HepG2 (cell line): ENCODE results near the gene ARL15. TPM values are rescaled to one million over a fixed set of nuclear protein-coding genes. Genes with fewer than 3 reads are reported as not detected.
A peak's percentile ranks its signal among the peaks of the same experiment; 100 is the strongest.

Experiments
- ATAC-seq: fragments of 200-7000 bp; cut with Tn5 transposase; 3 replicates; pipeline ENCODE4 v1.9.1; 2020; ENCODE audit warnings: mild to moderate bottlenecking, moderate library complexity
- BruUV-seq: library from RNA; stranded (reverse); fragments of 400-500 nt; replicated peaks from 2 replicates; lab custom pipeline; 2021; lab: Mats Ljungman, UMichigan
- CTCF ChIA-PET: fragments of 300-600 bp; formaldehyde crosslinking; extraction: SDS; loops from one replicate; lab custom pipeline; 2021; ENCODE audit warnings: low total read pairs, inconsistent platforms, low intra/inter-chr PET ratio; lab: Yijun Ruan, JAX
- POLR2A ChIA-PET: fragments of 350-600 bp; sonication (Branson Sonifier 250); formaldehyde crosslinking; loops from one replicate; lab custom pipeline; 2020; ENCODE audit warnings: antibody characterized with exemption, inconsistent platforms; lab: Yijun Ruan, JAX
- DNase-seq: peaks from one replicate; pipeline ENCODE4 v3.0.0-alpha.2; 2015; ENCODE audit warnings: low spot score
- FAIRE-seq: peaks from 3 replicates; lab custom pipeline; 2011; peaks lifted over from hg19 to GRCh38; lab: Jason Lieb, UNC
- H2AFZ ChIP-seq: one replicate; pipeline ENCODE4 v1.6.1; 2011; ENCODE audit warnings: low read length, inconsistent platforms
- H3K27ac ChIP-seq: fragments of 300-600 bp; 3 replicates; pipeline ENCODE4 v1.8.0; 2011; ENCODE audit warnings: mixed run types, mild to moderate bottlenecking, mixed read lengths, low read length, inconsistent platforms; ENCODE audit not compliant: insufficient read depth; ENCODE audit errors: extremely low read length
- H3K27me3 ChIP-seq, 2 experiments: fragments of 200-600 bp in 1 of 2; 2 replicates in 1 of 2; 3 replicates in 1 of 2; pipeline versions ENCODE4 v1.6.0 to v1.8.0; 2011; ENCODE audit warnings: low read length in 2 of 2, mild to moderate bottlenecking in 2 of 2, moderate library complexity in 2 of 2, inconsistent platforms in 1 of 2; ENCODE audit not compliant: insufficient read depth in 2 of 2, control insufficient read depth in 1 of 2
- H3K36me3 ChIP-seq, 2 experiments: fragments of 200-600 bp in 1 of 2; replicated peaks in 1 of 2; 2 replicates in 1 of 2; 3 replicates in 1 of 2; pipeline versions ENCODE4 v1.5.1 to v1.8.0; 2011; ENCODE audit warnings: low read length in 2 of 2, inconsistent platforms in 1 of 2; ENCODE audit not compliant: insufficient read depth in 2 of 2, control insufficient read depth in 1 of 2
- H3K4me1 ChIP-seq: 2 replicates; pipeline ENCODE4 v1.5.1; 2012; ENCODE audit warnings: low read length, inconsistent platforms; ENCODE audit not compliant: insufficient read depth
- H3K4me2 ChIP-seq: 2 replicates; pipeline ENCODE4 v1.6.0; 2011; ENCODE audit warnings: low read depth, low read length, inconsistent platforms
- H3K4me3 ChIP-seq, 3 experiments: fragments of 200-600 bp in 1 of 3; sonication (generic), shearing (Covaris generic) in 1 of 3; replicated peaks in 1 of 3; 2 replicates each; pipeline ENCODE4 v1.5.1; 2011 to 2016; ENCODE audit warnings: low read length in 3 of 3, inconsistent platforms in 2 of 3, low read depth in 2 of 3, mild to moderate bottlenecking in 2 of 3, control low read depth in 1 of 3, mixed read lengths in 1 of 3; ENCODE audit not compliant: insufficient read depth in 1 of 3
- H3K79me2 ChIP-seq: one replicate; pipeline ENCODE4 v1.6.1; 2011; ENCODE audit warnings: low read length, inconsistent platforms; ENCODE audit not compliant: insufficient read depth
- H3K9ac ChIP-seq: 2 replicates; pipeline ENCODE4 v1.6.0; 2011; ENCODE audit warnings: mild to moderate bottlenecking, low read depth, low read length, inconsistent platforms; ENCODE audit not compliant: insufficient read depth
- H3K9me3 ChIP-seq: 2 replicates; pipeline ENCODE4 v1.5.1; 2012; ENCODE audit warnings: mild to moderate bottlenecking, low read length
- H4K20me1 ChIP-seq: 2 replicates; pipeline ENCODE4 v1.6.0; 2011; ENCODE audit warnings: inconsistent platforms, mild to moderate bottlenecking, low read length, moderate library complexity; ENCODE audit not compliant: insufficient read depth
- CHD4 ChIP-seq: fragments of 200-600 bp; sonication (generic); IDR thresholded peaks from 2 replicates; pipeline ENCODE4 v1.7.0; 2017; ENCODE audit warnings: mild to moderate bottlenecking, low read length, borderline replicate concordance
- KLF11 ChIP-seq: IDR thresholded peaks from 2 replicates; pipeline ENCODE4 v1.6.1; 2016; ENCODE audit warnings: missing compliant biosample characterization
- NCOA1 ChIP-seq: sonication (generic); formaldehyde crosslinking; IDR thresholded peaks from 2 replicates; pipeline ENCODE4 v1.9.0; 2021; ENCODE audit warnings: missing genetic modification reagents
- SOX13 ChIP-seq, 3 experiments: fragments of 450-650 bp in 1 of 3; sonication (generic) in 1 of 3; formaldehyde crosslinking in 1 of 3; IDR thresholded peaks in 2 of 3; conservative IDR thresholded peaks in 1 of 3; 2 replicates each; pipeline versions ENCODE4 v1.5.0 to v1.6.1; 2016 to 2020; ENCODE audit warnings: antibody characterized with exemption in 1 of 3, mild to moderate bottlenecking in 1 of 3, missing compliant biosample characterization in 1 of 3, missing genetic modification reagents in 1 of 3, moderate library complexity in 1 of 3
- SOX5 ChIP-seq: IDR thresholded peaks from 2 replicates; pipeline ENCODE4 v1.6.1; 2016; ENCODE audit warnings: borderline replicate concordance
- SRSF4 ChIP-seq: fragments of 200-400 bp; formaldehyde crosslinking; IDR thresholded peaks from one replicate; pipeline ENCODE4 v1.6.1; 2018; ENCODE audit warnings: mild to moderate bottlenecking, low read depth, low read length, moderate library complexity; ENCODE audit not compliant: poor library complexity, severe bottlenecking
- TSC22D2 ChIP-seq: sonication (generic); formaldehyde crosslinking; IDR thresholded peaks from 2 replicates; pipeline ENCODE4 v1.5.1; 2020; ENCODE audit warnings: missing genetic modification reagents, mild to moderate bottlenecking, borderline replicate concordance
- WGBS: methylation state at CpG from one replicate; pipeline ENCODE4 v1.1.6; 2017; ENCODE audit warnings: low lambda C conversion rate; 5-methylcytosine and 5-hydroxymethylcytosine counted together
- in situ Hi-C: cut with HindIII; loops from 2 replicates; pipeline ENCODE4 v1.10.0; 2017; ENCODE audit warnings: low pct_unique_long_range_greater_than_20kb; ENCODE audit not compliant: extremely low pct_ligation_motif_present
- intact Hi-C: fragments of 100-400 bp; cut with micrococcal nuclease; formaldehyde crosslinking; loops from one replicate; pipeline ENCODE4 v1.10.0; 2022; ENCODE audit not compliant: unreplicated experiment
- polyA plus RNA-seq, 8 experiments: library from polyadenylated mRNA; depleted of rRNA in 3 of 8; stranded (reverse) in 7 of 8; unstranded in 1 of 8; fragments of >200 nt; fragmentation: Illumina TruSeq in 4 of 8; extraction: Trizol in 4 of 8; gene quantifications; 2 replicates each; pipeline versions ENCODE4 v1.2.1 to v1.2.3, GENCODE V29; 2011 to 2016; ENCODE audit warnings: low read depth in 4 of 8, missing spikeins in 1 of 8, mixed read lengths in 1 of 8; ENCODE audit not compliant: insufficient read depth in 1 of 8
- total RNA-seq, 5 experiments: library from RNA; depleted of rRNA; stranded (reverse); fragments of >200 nt; fragmentation: Illumina TruSeq; extraction: Trizol; gene quantifications; 2 replicates each; pipeline ENCODE4 v1.2.3, GENCODE V29; 2016; ENCODE audit warnings: low read depth in 1 of 5
- TF ChIP-seq, protein P1 (sequence below): IDR thresholded peaks from 2 replicates; pipeline ENCODE4 v1.6.1; 2016; ENCODE audit warnings: low read depth, control low read depth

The ARL15 gene
- total and polyA plus RNA-seq, 2 of the 13 experiments (the other 11 are each of a cell fraction or from before 2014, with no cell fraction given): 2.5 to 7.7 TPM

DNA sequence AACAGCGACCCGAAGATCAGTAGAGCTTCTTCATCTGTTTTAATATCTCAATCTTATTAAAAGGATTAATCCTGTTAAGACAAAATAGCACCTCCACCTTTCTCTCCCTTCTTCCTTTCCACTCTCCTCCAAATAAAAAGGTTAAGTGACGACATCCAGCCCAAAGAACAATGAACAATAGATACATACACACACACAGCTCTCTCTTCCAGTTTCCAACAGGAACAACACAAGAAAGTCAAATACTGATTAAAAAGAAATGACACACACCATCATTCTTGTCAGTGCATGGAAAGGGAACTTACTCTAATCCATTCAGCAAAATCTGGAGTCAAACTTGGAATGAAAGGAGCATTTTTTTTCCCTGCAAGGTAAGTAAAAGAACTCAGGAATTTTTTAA is 2.8 kb downstream of the ARL15 start:
- intact Hi-C loops (no loop called here), in situ Hi-C loops (no loop called here)
- Histone ChIP-seq H2AFZ (no peak overlapping the region), H3K27me3 (no peaks in the 10 kb centered on the region; a peak in 2 of 5 replicates), H3K9ac (no peak overlapping the region), H3K9me3 (no peaks in the 10 kb centered on the region), H3K79me2 (no peaks in the 10 kb centered on the region), H4K20me1 (peaks cover 6% of the 10 kb centered on the region; the same call in 1 of the 2 replicates), H3K27ac (no peak overlapping the region), H3K36me3 (no peaks in the 10 kb centered on the region), H3K4me1 (peaks cover 34% of the 10 kb centered on the region), H3K4me2 (no peak overlapping the region), H3K4me3 (no peak overlapping the region)
- FAIRE-seq (no peak), ATAC-seq (no peak), DNase-seq (peak; percentile 9)
- CTCF ChIA-PET: no interaction called here
- WGBS: 36% methylated on average over 3 of the region's 3 CpGs
- TF ChIP-seq CHD4 (no peak), SOX5 (CRISPR knock-in tag) (peak; percentile 41; the same call in 1 of the 2 replicates), KLF11 (CRISPR knock-in tag) (no peak), TSC22D2 (CRISPR knock-in tag) (no peak), NCOA1 (CRISPR knock-in tag) (no peak), SOX13 (IDR thresholded peaks at IDR 0.05) (no peak), SOX13 (CRISPR knock-in tag; conservative IDR thresholded peaks at IDR 0.05 in 1 of 2, IDR thresholded peaks at IDR 0.05 in 1 of 2) (peak in 1 of 2 experiments; percentile 85; a peak in 2 of 4 replicates), SRSF4 (no peak)
- TF ChIP-seq, protein P1, sequence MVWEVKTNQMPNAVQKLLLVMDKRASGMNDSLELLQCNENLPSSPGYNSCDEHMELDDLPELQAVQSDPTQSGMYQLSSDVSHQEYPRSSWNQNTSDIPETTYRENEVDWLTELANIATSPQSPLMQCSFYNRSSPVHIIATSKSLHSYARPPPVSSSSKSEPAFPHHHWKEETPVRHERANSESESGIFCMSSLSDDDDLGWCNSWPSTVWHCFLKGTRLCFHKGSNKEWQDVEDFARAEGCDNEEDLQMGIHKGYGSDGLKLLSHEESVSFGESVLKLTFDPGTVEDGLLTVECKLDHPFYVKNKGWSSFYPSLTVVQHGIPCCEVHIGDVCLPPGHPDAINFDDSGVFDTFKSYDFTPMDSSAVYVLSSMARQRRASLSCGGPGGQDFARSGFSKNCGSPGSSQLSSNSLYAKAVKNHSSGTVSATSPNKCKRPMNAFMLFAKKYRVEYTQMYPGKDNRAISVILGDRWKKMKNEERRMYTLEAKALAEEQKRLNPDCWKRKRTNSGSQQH (CRISPR knock-in tag): no peak
- POLR2A ChIA-PET: no interaction called here
- BruUV-seq: no TSS peak
